ENCODE data around the gene MCM5. TPM values are rescaled to one million over a fixed set of nuclear protein-coding genes. Genes with fewer than 3 reads are reported as not detected.
A peak's percentile ranks its signal among the peaks of the same experiment; 100 is the strongest.
"Not testable (repeated sequence)": the region's sequence is repeated elsewhere in the genome, so short reads cannot be mapped to it uniquely, and the experiment has no call there.

The MCM5 gene
- polyA plus RNA-seq, 3 donors from 2014 or later: 39.0 to 65.3 (median 45.7) TPM

- H3K4me3 Mint-ChIP-seq: no peak overlapping the region
- H3K27ac Mint-ChIP-seq: no peak overlapping the region
- H3K27me3 Mint-ChIP-seq (ENCODE audit: low read depth in 3 of 3): peaks cover 0 to 3% (median 0%) of the 10 kb centered on the region in 3 donors
- H3K9me3 Mint-ChIP-seq: peaks cover 0 to 2% (median 0%) of the 10 kb centered on the region in 6 donors
- no peak for DNase-seq
- H3K4me1 Mint-ChIP-seq: no peaks in the 10 kb centered on the region
- H3K36me3 Mint-ChIP-seq: peaks cover 19 to 30% (median 29%) of the 10 kb centered on the region in 3 donors
Observed at GRCh38 chr22:35435201-35435740, 35.3 kb downstream of the MCM5 start.

- no peak for DNase-seq
- Mint-ChIP-seq H3K9me3 (peaks cover 0 to 2% (median 0%) of the 10 kb centered on the region in 6 donors), H3K27me3 (ENCODE audit: low read depth in 3 of 3) (peaks cover 0 to 3% (median 0%) of the 10 kb centered on the region in 3 donors), H3K4me3 (no peak overlapping the region), H3K4me1 (no peaks in the 10 kb centered on the region), H3K36me3 (peaks cover 19 to 30% (median 29%) of the 10 kb centered on the region in 3 donors), H3K27ac (no peak overlapping the region)
Observed at GRCh38 chr22:35436421-35436820, 36.5 kb downstream of the MCM5 start.

- Mint-ChIP-seq H3K4me1 (no peaks in the 10 kb centered on the region), H3K9me3 (peaks cover 0 to 2% (median 0%) of the 10 kb centered on the region in 6 donors), H3K36me3 (peaks cover 15 to 26% (median 26%) of the 10 kb centered on the region in 3 donors), H3K27ac (peak overlapping the region in 1 of 6 donors; percentile 45), H3K4me3 (no peak overlapping the region), H3K27me3 (ENCODE audit: low read depth in 3 of 3) (peaks cover 0 to 5% (median 3%) of the 10 kb centered on the region in 3 donors)
- no peak for DNase-seq
Observed at GRCh38 chr22:35437049-35437448, 37.1 kb downstream of the MCM5 start.

DNA sequence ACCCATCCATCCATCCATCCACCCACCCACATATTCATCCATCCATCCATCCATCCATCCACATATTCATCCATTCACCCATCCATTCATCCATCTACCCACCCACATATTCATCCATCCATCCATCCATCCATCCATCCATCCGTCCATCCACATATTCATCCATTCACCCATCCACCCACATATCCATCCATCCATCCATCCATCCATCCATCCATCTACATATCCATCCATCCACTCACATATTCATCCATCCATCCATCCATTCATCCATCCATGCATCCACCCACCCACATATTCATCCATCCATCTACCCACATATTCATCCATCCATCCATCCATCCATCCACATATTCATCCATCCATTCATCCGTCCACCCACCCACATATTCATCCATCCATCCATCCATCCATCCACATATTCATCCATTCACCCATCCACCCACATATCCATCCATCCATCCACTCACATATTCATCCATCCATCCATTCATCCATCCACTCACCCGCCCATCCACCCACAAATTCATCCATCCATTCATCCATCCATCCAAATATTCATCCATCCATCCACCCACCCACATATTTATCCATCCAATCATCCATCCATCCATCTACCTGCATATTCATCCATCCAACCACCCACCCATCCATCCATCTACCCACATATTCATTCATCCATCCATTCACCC lies 38.9 kb downstream of the MCM5 start:
- H3K27me3 Mint-ChIP-seq (ENCODE audit: low read depth in 3 of 3); H3K4me1 Mint-ChIP-seq; H3K9me3 Mint-ChIP-seq; H3K4me3 Mint-ChIP-seq; H3K27ac Mint-ChIP-seq; DNase-seq: not testable (repeated sequence)
- peaks cover 13 to 23% (median 17%) of the 10 kb centered on the region in 3 donors for H3K36me3 Mint-ChIP-seq

DNA sequence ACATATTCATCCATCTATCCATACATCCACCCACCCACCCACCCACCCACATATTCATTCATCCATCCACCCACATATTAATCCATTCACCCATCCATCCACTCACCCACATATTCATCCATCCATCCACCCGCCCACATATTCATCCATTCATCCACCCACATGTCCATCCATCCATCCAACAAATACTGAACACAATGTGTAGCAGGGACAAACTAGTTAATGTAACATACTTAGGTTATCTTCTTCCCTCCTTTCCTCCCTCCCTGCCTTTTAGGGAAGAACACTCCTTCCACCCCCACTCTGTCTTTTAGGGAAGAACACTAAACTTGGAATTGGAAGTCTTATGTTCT lies 39.4 kb downstream of the MCM5 start:
- H3K9me3 Mint-ChIP-seq: peaks cover 0 to 2% (median 0%) of the 10 kb centered on the region in 6 donors
- H3K4me1 Mint-ChIP-seq: no peaks in the 10 kb centered on the region
- no peak overlapping the region for H3K4me3 Mint-ChIP-seq
- H3K36me3 Mint-ChIP-seq: peaks cover 13 to 20% (median 17%) of the 10 kb centered on the region in 3 donors
- H3K27ac Mint-ChIP-seq: no peak overlapping the region
- peaks cover 0 to 6% (median 0%) of the 10 kb centered on the region in 3 donors for H3K27me3 Mint-ChIP-seq (ENCODE audit: low read depth in 3 of 3)
- no peak for DNase-seq

DNA sequence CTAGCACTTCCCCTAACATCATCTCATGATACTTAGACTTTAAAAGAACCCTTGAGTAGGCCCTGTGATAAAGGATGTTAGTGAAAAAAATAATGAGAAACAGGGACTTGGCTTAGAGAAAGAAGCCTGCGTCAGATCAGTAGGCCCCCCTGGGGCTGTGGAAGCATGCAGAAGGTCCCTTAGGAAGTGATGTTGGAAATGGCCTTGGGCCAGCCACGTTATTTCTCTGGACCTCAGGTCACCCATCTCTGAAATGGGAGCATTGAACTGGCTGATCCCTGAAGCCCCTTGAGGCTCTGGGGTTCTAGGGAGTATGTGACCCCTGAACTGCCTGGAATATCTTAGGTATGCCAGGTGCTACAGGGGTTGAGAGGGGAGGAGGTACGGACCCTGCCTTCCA lies 40.2 kb downstream of the MCM5 start:
- Mint-ChIP-seq H3K36me3 (peaks cover 13 to 17% (median 17%) of the 10 kb centered on the region in 3 donors), H3K4me1 (no peaks in the 10 kb centered on the region), H3K4me3 (no peak overlapping the region), H3K27me3 (ENCODE audit: low read depth in 3 of 3) (peaks cover 0 to 6% (median 0%) of the 10 kb centered on the region in 3 donors), H3K9me3 (peaks cover 0 to 2% (median 0%) of the 10 kb centered on the region in 6 donors), H3K27ac (no peak overlapping the region)
- DNase-seq: no peak

GRCh38 chr22:35441489-35442100 lies 41.7 kb downstream of the MCM5 start:
- H3K4me1 Mint-ChIP-seq: no peaks in the 10 kb centered on the region
- DNase-seq: no peak
- no peak overlapping the region for H3K4me3 Mint-ChIP-seq
- H3K27me3 Mint-ChIP-seq (ENCODE audit: low read depth in 3 of 3): peaks cover 0 to 6% (median 0%) of the 10 kb centered on the region in 3 donors
- no peak overlapping the region for H3K27ac Mint-ChIP-seq
- H3K9me3 Mint-ChIP-seq: peaks cover 0 to 2% (median 0%) of the 10 kb centered on the region in 6 donors
- peaks cover 13 to 21% (median 17%) of the 10 kb centered on the region in 3 donors for H3K36me3 Mint-ChIP-seq

DNA sequence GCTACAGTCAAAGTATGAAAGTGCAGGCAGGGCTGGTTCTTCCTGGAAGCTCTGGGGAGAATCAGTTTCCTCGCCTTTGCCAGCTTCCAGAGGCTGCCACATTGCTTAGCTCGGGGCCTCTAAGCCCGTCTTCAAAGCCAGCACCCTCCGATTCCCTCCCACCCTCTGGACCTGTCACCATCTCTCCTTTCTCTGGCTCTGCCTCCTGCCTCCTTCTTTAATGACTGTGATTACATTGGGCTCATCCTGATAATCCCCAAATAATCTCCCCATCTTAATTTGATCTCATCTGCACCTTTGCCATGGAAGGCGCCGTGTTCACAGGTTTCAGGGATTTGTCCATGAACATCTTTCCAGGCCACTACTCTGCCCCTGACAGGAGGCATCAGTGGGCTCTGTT lies 42.5 kb downstream of the MCM5 start:
- Mint-ChIP-seq H3K36me3 (peaks cover 13 to 21% (median 17%) of the 10 kb centered on the region in 3 donors), H3K4me3 (no peak overlapping the region), H3K27me3 (ENCODE audit: low read depth in 3 of 3) (peaks cover 0 to 6% (median under 1%) of the 10 kb centered on the region in 3 donors), H3K4me1 (no peaks in the 10 kb centered on the region), H3K9me3 (peaks cover 0 to 2% (median 0%) of the 10 kb centered on the region in 6 donors), H3K27ac (no peak overlapping the region)
- DNase-seq: no peak

GRCh38 chr22:35443338-35443737 lies 43.4 kb downstream of the MCM5 start:
- H3K27me3 Mint-ChIP-seq (ENCODE audit: low read depth in 3 of 3): peaks cover 0 to 6% (median 2%) of the 10 kb centered on the region in 3 donors
- H3K4me3 Mint-ChIP-seq: no peak overlapping the region
- H3K4me1 Mint-ChIP-seq: peaks cover 5 to 7% of the 10 kb centered on the region in 2 donors
- DNase-seq: no peak
- H3K36me3 Mint-ChIP-seq: peaks cover 10 to 18% (median 14%) of the 10 kb centered on the region in 3 donors
- H3K9me3 Mint-ChIP-seq: peaks cover 0 to 2% (median 0%) of the 10 kb centered on the region in 6 donors
- no peak overlapping the region for H3K27ac Mint-ChIP-seq

DNA sequence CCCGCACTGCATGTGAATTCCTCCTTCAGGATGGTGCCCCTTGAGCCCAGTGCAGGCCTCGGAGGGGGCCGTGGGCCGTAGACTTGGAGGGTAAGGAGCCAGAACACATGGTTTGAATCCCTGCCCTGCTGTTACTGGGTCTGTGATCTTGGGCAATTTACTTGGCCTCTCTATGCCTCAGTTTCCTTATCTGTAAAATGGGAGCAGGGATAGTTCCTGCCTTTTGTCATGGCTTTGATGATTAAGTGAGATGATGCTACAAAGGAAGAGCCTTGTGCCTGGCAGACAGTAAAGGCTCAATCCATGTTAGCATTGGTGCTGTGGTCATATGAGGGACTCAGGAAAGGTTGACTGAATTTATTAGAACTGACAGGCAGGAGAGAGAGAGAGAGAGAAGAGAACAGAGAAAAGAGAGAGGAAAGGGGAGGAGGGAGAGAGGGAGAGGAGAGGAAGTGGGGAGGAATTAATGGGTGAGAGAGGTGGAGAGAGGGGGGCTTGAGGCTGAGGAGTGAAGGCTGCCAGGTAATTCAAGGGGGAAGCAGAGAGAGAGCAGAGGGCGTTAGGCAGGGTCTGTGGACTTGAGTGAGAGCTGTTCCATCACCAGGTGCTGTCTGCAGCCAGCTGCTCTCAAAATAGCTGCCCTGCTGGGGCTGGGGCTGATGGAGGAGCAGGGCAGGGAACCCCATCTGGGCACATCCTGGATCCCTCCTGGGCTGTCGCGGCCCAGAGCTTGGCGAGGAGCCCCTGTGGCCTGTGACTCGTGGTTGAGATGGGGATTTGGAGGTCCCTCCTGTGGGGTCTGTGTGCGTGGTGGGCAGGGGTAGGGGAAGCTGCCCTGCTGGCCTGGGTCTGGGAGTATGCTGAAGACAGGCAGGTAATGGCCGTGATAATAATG lies 44.1 kb downstream of the MCM5 start:
- peaks cover 0 to 2% (median 0%) of the 10 kb centered on the region in 6 donors for H3K9me3 Mint-ChIP-seq
- DNase-seq: no peak
- H3K27ac Mint-ChIP-seq: peak overlapping the region in 1 of 6 donors; percentile 25
- no peak overlapping the region for H3K4me3 Mint-ChIP-seq
- peaks cover 8 to 9% of the 10 kb centered on the region in 2 donors for H3K4me1 Mint-ChIP-seq
- peaks cover 0 to 6% (median 2%) of the 10 kb centered on the region in 3 donors for H3K27me3 Mint-ChIP-seq (ENCODE audit: low read depth in 3 of 3)
- H3K36me3 Mint-ChIP-seq: peaks cover 3 to 11% (median 7%) of the 10 kb centered on the region in 3 donors

DNA sequence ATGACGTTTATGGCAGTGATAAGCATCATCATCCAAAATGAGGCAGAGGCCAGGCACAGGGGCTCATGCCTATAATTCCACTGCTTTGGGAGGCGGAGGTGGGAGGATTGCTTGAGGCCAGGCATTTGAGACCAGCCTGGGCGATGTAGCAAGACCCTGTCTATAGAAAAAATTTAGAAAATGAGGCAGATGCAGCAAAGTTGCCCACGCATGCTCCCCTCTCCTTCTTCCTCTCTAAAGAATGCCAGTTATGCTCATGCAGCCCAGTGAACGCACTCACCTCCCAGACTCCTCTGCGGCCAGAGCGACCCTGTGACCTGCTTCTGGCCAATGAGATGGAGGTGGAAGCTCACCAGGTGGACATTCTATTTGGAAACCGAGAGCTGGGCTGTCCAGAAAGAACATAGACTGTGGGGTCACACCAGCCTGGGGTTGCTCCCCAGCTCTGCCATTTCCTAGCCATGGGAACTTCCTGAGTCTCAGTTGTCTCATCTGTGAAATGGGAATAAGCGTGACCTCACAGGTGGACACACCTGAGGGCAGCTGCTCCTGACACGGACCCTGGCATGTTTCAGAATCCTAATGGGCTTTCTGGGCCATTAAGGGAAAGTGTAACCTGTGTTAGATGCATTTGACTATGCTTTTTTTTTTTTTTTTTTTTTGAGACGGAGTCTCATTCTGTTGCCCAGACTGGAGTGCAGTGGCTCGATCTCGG lies 44.9 kb downstream of the MCM5 start:
- Mint-ChIP-seq H3K27ac (no peak overlapping the region), H3K4me1 (peaks cover 8 to 9% of the 10 kb centered on the region in 2 donors), H3K4me3 (no peak overlapping the region), H3K27me3 (ENCODE audit: low read depth in 3 of 3) (peaks cover 0 to 6% (median 2%) of the 10 kb centered on the region in 3 donors), H3K9me3 (peaks cover 0 to 2% (median 0%) of the 10 kb centered on the region in 6 donors), H3K36me3 (peaks cover 0 to 4% (median 0%) of the 10 kb centered on the region in 3 donors)
- no peak for DNase-seq

- peak overlapping the region in 1 of 6 donors; percentile 15 for H3K27ac Mint-ChIP-seq
- no peak for DNase-seq
- peaks cover 0 to 2% (median 0%) of the 10 kb centered on the region in 6 donors for H3K9me3 Mint-ChIP-seq
- peaks cover 3 to 4% (median 4%) of the 10 kb centered on the region in 3 donors for H3K36me3 Mint-ChIP-seq
- H3K4me1 Mint-ChIP-seq: peaks cover 8 to 9% of the 10 kb centered on the region in 2 donors
- no peak overlapping the region for H3K4me3 Mint-ChIP-seq
- H3K27me3 Mint-ChIP-seq (ENCODE audit: low read depth in 3 of 3): peaks cover 0 to 6% (median 2%) of the 10 kb centered on the region in 3 donors
Observed at GRCh38 chr22:35445933-35446332, 46.0 kb downstream of the MCM5 start.

All from immature natural killer cell (primary cell).